ENCODE results near the gene STOML3. TPM values are rescaled to one million over a fixed set of nuclear protein-coding genes. Genes with fewer than 3 reads are reported as not detected.
"Not testable (repeated sequence)": the region's sequence is repeated elsewhere in the genome, so short reads cannot be mapped to it uniquely, and the experiment has no call there.

STOML3 gene
- total and polyA plus RNA-seq, 8 donors, result not detected

DNA sequence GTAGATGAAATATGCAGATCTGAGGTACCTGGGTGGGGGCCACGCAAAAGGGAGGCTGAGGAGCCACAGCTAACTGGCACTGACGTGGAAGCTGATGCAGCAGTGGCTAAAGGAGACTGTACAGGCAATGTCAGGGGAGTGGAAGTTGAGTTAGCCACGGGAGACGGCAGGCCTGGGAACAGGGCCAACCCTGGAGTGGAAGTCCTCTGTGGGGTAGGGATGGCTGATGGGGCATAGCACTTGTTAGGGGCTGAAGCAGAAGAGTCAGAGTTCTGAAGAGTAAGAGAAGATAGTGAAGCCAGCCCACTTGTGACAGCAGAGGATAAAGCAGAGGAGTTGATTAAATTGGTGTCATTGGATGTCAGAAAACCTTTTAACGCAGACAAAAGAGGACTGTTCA is 22.8 kb upstream of the STOML3 start:
- DNase-seq, result no peak
- intact Hi-C loops (cut with DNase I; ENCODE audit: low total_unique reads), result no loop called here
- no peaks in the 10 kb centered on the region for H3K4me1 ChIP-seq
- H3K4me3 ChIP-seq, result no peak overlapping the region
- no peaks in the 10 kb centered on the region for H3K9me3 ChIP-seq
- 83 to 91% (median 86%) methylated on average over 5 of the region's 5 CpGs for WGBS, 5 donors
- H3K27me3 ChIP-seq, result no peaks in the 10 kb centered on the region
- no peak for TF ChIP-seq POLR2AphosphoS5 (IDR thresholded peaks at IDR 0.05)
- no peak for TF ChIP-seq POLR2A (IDR thresholded peaks at IDR 0.05)
- TF ChIP-seq CTCF (IDR thresholded peaks at IDR 0.05), result no peak
- no peak for TF ChIP-seq EP300 (IDR thresholded peaks at IDR 0.05)
- H3K27ac ChIP-seq, result no peak overlapping the region
- H3K36me3 ChIP-seq, result peaks cover 49 to 95% (median 92%) of the 10 kb centered on the region in 4 donors

- no peaks in the 10 kb centered on the region for H3K27me3 ChIP-seq
- H3K4me1 ChIP-seq, result no peaks in the 10 kb centered on the region
- TF ChIP-seq POLR2A (IDR thresholded peaks at IDR 0.05) (no peak), EP300 (IDR thresholded peaks at IDR 0.05) (no peak), CTCF (IDR thresholded peaks at IDR 0.05) (no peak), POLR2AphosphoS5 (IDR thresholded peaks at IDR 0.05) (no peak)
- H3K4me3 ChIP-seq, result no peak overlapping the region
- peaks cover 49 to 91% (median 87%) of the 10 kb centered on the region in 4 donors for H3K36me3 ChIP-seq
- no peak for DNase-seq
- intact Hi-C loops (cut with DNase I; ENCODE audit: low total_unique reads), result no loop called here
- 75 to 85% (median 78%) methylated on average over 7 of the region's 7 CpGs for WGBS, 5 donors
- H3K9me3 ChIP-seq, result no peaks in the 10 kb centered on the region
- no peak overlapping the region for H3K27ac ChIP-seq
Observed at GRCh38 chr13:39012608-39013007, 22.0 kb upstream of the STOML3 start.

DNA sequence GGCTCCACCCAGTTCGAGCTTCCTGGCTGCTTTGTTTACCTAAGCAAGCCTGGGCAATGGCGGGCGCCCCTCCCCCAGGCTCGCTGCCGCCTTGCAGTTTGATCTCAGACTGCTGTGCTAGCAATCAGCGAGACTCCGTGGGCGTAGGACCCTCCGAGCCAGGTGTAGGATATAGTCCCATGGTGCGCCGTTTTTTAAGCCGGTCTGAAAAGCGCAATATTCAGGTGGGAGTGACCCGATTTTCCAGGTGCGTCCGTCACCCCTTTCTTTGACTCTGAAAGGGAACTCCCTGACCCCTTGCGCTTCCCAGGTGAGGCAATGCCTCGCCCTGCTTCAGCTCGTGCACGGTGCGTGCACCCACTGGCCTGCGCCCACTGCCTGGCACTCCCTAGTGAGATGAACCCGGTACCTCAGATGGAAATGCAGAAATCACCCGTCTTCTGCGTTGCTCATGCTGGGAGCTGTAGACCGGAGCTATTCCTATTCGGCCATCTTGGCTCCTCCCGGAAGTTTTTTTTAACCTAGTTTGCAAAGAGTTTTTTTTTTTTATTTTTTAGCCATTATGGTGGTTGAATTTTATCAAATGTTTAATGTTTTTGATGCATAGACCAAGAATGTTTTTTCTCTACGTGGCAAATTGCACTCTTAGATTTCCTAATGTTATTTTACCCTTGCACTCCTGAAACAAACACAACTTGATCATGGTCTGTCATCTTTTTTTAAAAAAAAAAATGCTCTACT is 15.9 kb upstream of the STOML3 start:
- DNase-seq; H3K4me1 ChIP-seq; H3K27ac ChIP-seq; intact Hi-C loops (cut with DNase I; ENCODE audit: low total_unique reads); H3K9me3 ChIP-seq; H3K4me3 ChIP-seq; H3K27me3 ChIP-seq: not testable (repeated sequence)
- peaks cover 5 to 32% (median 26%) of the 10 kb centered on the region in 4 donors for H3K36me3 ChIP-seq
- 63 to 93% (median 80%) methylated on average over 20 to 29 of the region's 29 CpGs for WGBS, 5 donors

DNA sequence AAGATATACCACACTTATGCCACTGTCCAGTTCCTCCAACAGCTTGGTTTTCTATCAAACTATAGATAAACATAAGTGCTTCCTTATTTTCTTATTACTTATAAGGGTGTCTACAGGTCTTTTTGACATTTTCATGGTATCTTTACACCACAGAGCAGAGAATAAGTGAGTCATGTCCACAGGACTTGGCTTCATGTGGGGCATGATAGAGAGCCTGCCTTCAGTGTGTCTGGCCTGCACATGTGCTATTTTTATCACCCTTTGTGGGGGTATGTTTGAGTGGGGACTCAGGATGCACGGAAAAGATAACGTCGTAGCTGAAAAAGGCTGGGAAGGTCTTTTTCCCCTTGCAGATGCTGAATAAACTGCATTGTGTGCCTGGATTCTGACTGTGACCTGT is 8.1 kb upstream of the STOML3 start:
- Histone ChIP-seq H3K4me3 (no peak overlapping the region), H3K27ac (no peak overlapping the region), H3K36me3 (no peaks in the 10 kb centered on the region), H3K9me3 (no peaks in the 10 kb centered on the region), H3K27me3 (no peaks in the 10 kb centered on the region), H3K4me1 (no peaks in the 10 kb centered on the region)
- TF ChIP-seq EP300 (IDR thresholded peaks at IDR 0.05), result no peak
- TF ChIP-seq POLR2AphosphoS5 (IDR thresholded peaks at IDR 0.05), result no peak
- TF ChIP-seq CTCF (IDR thresholded peaks at IDR 0.05), result no peak
- TF ChIP-seq POLR2A (IDR thresholded peaks at IDR 0.05), result no peak
- no peak for DNase-seq
- WGBS, 5 donors, result 76 to 87% (median 83%) methylated on average over 3 of the region's 3 CpGs
- intact Hi-C loops (cut with DNase I; ENCODE audit: low total_unique reads), result no loop called here

- no peak for TF ChIP-seq POLR2AphosphoS5 (IDR thresholded peaks at IDR 0.05)
- no peak for TF ChIP-seq EP300 (IDR thresholded peaks at IDR 0.05)
- no peak for TF ChIP-seq CTCF (IDR thresholded peaks at IDR 0.05)
- TF ChIP-seq POLR2A (IDR thresholded peaks at IDR 0.05), result no peak
- Histone ChIP-seq H3K36me3 (no peaks in the 10 kb centered on the region), H3K4me3 (no peak overlapping the region), H3K27ac (no peak overlapping the region), H3K9me3 (no peaks in the 10 kb centered on the region), H3K4me1 (no peaks in the 10 kb centered on the region), H3K27me3 (no peaks in the 10 kb centered on the region)
- intact Hi-C loops (cut with DNase I; ENCODE audit: low total_unique reads), result no loop called here
- WGBS, 5 donors, result 50 to 71% (median 65%) methylated on average over 4 of the region's 4 CpGs
- DNase-seq, result no peak
Observed at GRCh38 chr13:38993381-38993780, 2.8 kb upstream of the STOML3 start.

Measured in stomach (tissue), 9 donors.